ENCODE results near the gene NR0B1.

NR0B1 gene

DNA sequence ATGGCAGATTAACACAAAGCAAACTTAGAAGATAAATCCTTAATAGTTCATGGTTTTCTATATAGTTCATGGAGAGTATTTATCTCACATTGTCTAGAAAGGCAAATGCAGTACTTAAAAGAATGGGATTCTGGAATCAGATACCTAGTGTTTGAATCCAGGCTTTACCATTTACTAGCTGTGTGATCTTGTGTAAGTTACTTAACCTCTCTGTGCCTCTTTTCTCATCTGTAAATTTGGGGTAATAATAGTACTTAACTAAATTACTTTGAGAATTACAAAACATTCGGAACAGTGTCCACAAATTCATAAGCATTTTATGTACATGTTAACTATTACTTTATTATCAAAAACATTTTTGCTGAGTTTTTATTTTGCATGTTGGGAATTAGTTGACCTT lies 46.4 kb downstream of the NR0B1 start:
- DNase-seq = no peak

DNA sequence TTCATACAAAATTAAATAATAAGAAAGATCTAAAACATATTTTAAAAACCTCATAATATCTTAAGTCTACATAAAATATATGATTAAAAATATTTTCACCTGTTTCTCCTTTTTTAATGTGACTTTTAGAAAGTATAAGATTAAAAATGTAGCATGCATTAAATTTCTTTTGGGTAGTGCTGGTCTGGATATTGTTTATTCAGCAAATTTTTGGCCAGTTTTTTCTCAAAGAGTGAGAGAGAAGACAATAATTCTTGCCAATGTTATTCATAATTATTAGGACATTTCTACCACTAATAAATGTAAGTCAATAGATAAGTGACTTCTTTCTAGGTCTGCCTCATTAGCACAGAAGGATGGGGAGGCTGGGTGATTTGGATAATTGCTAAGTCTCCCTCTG lies 48.2 kb downstream of the NR0B1 start:
- DNase-seq = no peak

DNA sequence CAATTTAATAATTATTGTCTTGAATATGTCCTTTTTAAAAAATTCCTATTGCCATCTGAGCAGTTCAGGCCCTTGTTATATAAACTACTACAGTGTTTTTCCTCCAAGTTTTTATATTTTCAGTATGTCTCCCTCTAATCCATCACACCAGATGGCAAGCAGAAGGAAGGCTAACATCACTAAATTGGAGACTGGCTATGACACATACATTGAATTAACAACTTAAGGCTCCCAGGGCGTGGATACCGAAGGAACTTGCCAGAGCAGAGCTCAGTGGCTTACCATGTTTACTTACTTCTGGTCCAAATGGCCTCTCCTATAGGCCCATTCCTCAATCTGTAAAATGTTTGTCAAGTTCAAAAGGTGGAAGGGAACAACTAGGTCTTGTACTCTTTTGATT lies 49.3 kb downstream of the NR0B1 start:
- DNase-seq = no peak
